ENCODE results near the gene RAB8B.

DNA sequence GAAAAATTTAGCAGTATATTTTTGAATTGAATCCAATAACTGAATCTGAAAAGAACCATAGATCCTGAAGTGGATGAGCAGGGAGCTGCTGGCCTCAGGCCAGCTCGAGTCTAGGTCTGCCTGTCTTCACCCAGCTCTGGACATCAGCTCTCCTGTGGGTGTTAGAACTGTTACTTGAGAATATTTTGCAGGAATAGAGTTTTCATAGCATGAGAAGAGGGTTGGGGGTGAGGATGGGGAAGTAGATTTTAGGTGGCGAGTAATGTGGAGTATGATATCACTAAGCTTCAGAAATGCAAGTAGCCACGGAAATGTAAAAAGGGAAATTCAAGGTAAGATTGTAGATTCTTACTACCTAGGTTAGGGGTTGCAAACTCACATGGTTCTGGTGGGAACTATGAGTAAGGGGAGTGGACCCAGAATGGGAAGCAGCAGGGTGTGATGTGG, 6.2 kb downstream of the RAB8B start:
- TF ChIP-seq, protein P1, sequence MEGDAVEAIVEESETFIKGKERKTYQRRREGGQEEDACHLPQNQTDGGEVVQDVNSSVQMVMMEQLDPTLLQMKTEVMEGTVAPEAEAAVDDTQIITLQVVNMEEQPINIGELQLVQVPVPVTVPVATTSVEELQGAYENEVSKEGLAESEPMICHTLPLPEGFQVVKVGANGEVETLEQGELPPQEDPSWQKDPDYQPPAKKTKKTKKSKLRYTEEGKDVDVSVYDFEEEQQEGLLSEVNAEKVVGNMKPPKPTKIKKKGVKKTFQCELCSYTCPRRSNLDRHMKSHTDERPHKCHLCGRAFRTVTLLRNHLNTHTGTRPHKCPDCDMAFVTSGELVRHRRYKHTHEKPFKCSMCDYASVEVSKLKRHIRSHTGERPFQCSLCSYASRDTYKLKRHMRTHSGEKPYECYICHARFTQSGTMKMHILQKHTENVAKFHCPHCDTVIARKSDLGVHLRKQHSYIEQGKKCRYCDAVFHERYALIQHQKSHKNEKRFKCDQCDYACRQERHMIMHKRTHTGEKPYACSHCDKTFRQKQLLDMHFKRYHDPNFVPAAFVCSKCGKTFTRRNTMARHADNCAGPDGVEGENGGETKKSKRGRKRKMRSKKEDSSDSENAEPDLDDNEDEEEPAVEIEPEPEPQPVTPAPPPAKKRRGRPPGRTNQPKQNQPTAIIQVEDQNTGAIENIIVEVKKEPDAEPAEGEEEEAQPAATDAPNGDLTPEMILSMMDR (IDR thresholded peaks at IDR 0.05): no peak
- TF ChIP-seq POLR2AphosphoS5 (IDR thresholded peaks at IDR 0.05) (no peak), EP300 (IDR thresholded peaks at IDR 0.05) (no peak), POLR2A (IDR thresholded peaks at IDR 0.05; ENCODE audit: low read depth) (no peak)
